SK-N-MC (cell line): ENCODE data around the gene INHBB.

Experiments
- EZH2 ChIP-seq: fragments of 200-600 bp; sonication (generic); IDR thresholded peaks from one replicate; pipeline ENCODE4 v1.6.1; 2017; ENCODE audit warnings: antibody characterized with exemption
- FOXP2 ChIP-seq: optimal IDR thresholded peaks from 2 replicates; pipeline ENCODE3; 2011; ENCODE audit warnings: mild to moderate bottlenecking, moderate library complexity; ENCODE audit not compliant: insufficient read depth; ENCODE audit errors: extremely low read length, control extremely low read depth
- POLR2AphosphoS5 ChIP-seq: IDR thresholded peaks from 2 replicates; pipeline ENCODE4 v1.6.1; 2012; ENCODE audit warnings: mild to moderate bottlenecking, low read depth, low read length, borderline replicate concordance

DNA sequence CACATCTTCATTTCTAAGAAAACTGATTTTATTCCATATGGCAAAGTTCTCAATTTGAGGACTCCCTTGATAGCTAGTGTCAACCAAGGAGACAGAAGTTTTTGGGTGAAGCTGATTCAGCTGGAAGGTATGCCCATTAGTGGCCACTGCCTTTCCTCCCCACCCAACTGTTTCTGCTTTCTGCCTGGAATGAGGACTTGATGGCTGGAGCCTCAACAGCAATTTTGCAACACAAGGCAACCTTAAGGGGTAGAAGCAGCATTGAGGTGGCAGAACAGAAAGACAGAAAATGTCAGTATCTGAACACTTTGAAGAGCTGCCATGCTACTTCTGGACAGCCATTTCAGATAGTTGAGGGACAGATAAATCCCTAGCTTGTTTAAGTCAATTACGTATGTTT is 47.0 kb downstream of the INHBB start:
- no peak for TF ChIP-seq EZH2
- no peak for TF ChIP-seq POLR2AphosphoS5
- TF ChIP-seq FOXP2: no peak
